Lung (tissue), 12 donors: ENCODE results near the gene PLCB2. TPM values are rescaled to one million over a fixed set of nuclear protein-coding genes. Genes with fewer than 3 reads are reported as not detected.
A peak's percentile ranks its signal among the peaks of the same experiment; 100 is the strongest.

Experiments used
- ATAC-seq: fragments of 200-7000 bp; cut with Tn5 transposase; one replicate; pipeline ENCODE4 v1.9.1; 2020; ENCODE audit warnings: moderate number of reproducible peaks; ENCODE audit not compliant: insufficient read depth, low FRiP score
- DNase-seq, 3 donors: peaks; one replicate each; pipeline ENCODE4 v3.0.0-alpha.2; 2013 to 2017
- H3K27ac ChIP-seq, 2 donors: one replicate each; pipeline ENCODE4 v1.5.1; 2013; ENCODE audit warnings: mild to moderate bottlenecking in 2 of 2, moderate library complexity in 2 of 2, control low read depth in 1 of 2, inconsistent platforms in 1 of 2, low read depth in 1 of 2, low read length in 1 of 2
- H3K27me3 ChIP-seq, 3 donors: one replicate each; pipeline ENCODE4 v1.5.1; 2013; ENCODE audit warnings: low read length in 2 of 3; ENCODE audit not compliant: control insufficient read depth in 3 of 3, insufficient read depth in 3 of 3
- H3K36me3 ChIP-seq, 4 donors: one replicate each; pipeline ENCODE4 v1.5.1; 2013; ENCODE audit warnings: low read length in 4 of 4, mild to moderate bottlenecking in 1 of 4, moderate library complexity in 1 of 4; ENCODE audit not compliant: control insufficient read depth in 4 of 4, insufficient read depth in 4 of 4
- H3K4me1 ChIP-seq, 5 donors: one replicate each; pipeline ENCODE4 v1.5.1; 2013; ENCODE audit warnings: low read length in 5 of 5, mild to moderate bottlenecking in 2 of 5, moderate library complexity in 1 of 5; ENCODE audit not compliant: control insufficient read depth in 5 of 5, insufficient read depth in 5 of 5
- H3K4me3 ChIP-seq: one replicate; pipeline ENCODE4 v1.5.1; 2013; ENCODE audit warnings: mild to moderate bottlenecking, control low read depth, moderate library complexity
- H3K9ac ChIP-seq, 2 donors: one replicate each; pipeline ENCODE4 v1.5.1; 2013; ENCODE audit warnings: low read length in 2 of 2, control low read depth in 1 of 2; ENCODE audit not compliant: insufficient read depth in 1 of 2
- H3K9me3 ChIP-seq, 4 donors: one replicate each; pipeline ENCODE4 v1.5.1; 2013; ENCODE audit warnings: low read length in 3 of 4, mild to moderate bottlenecking in 1 of 4, moderate library complexity in 1 of 4; ENCODE audit not compliant: control insufficient read depth in 4 of 4, insufficient read depth in 3 of 4
- CTCF ChIP-seq: IDR thresholded peaks from 2 replicates; pipeline ENCODE4 v1.5.1; 2012; ENCODE audit warnings: mild to moderate bottlenecking; ENCODE audit errors: control extremely low read depth, extremely low read depth
- WGBS, 2 donors: extraction: QIAGEN DNeasy Blood & Tissue Kit; methylation state at CpG; one replicate each; pipeline ENCODE4 v1.1.7; 2013; 5-methylcytosine and 5-hydroxymethylcytosine counted together
- polyA plus RNA-seq, 2 donors: library from polyadenylated mRNA; stranded (reverse); fragments of 200-250 nt; gene quantifications; one replicate each; pipeline ENCODE4 v1.2.1, GENCODE V29; 2013
- total RNA-seq, 2 donors: library from RNA; depleted of rRNA in 1 of 2; stranded (reverse); fragments of >200 nt in 1 of 2; gene quantifications; one replicate each; pipeline ENCODE4 v1.2.1, GENCODE V29; 2014 to 2021
- donor health status: control.
- donor health status: control.
- donor health status: Bipolar disorder and iron deficiency.
- donor health status: healthy.
- donor health status: DM: yes; HTN: yes; CAD: no.

PLCB2 gene
- total and polyA plus RNA-seq, 4 donors: 17.9 to 76.7 (median 51.2) TPM

GRCh38 chr15:40255033-40255432 is 52.7 kb downstream of the PLCB2 start:
- Histone ChIP-seq H3K36me3 (no peaks in the 10 kb centered on the region), H3K9me3 (no peaks in the 10 kb centered on the region), H3K4me1 (peaks cover 0 to 17% (median 0%) of the 10 kb centered on the region in 5 donors), H3K27ac (no peak overlapping the region), H3K4me3 (no peak overlapping the region), H3K9ac (no peak overlapping the region), H3K27me3 (peaks cover 0 to 23% (median 8%) of the 10 kb centered on the region in 3 donors)
- no peak for TF ChIP-seq CTCF
- ATAC-seq (no peak), DNase-seq (no peak)
- WGBS, 2 donors: 90 to 95% methylated on average over 4 of the region's 4 CpGs

- Histone ChIP-seq H3K27ac (no peak overlapping the region), H3K4me3 (no peak overlapping the region), H3K36me3 (no peaks in the 10 kb centered on the region), H3K9ac (no peak overlapping the region), H3K4me1 (peaks cover 0 to 17% (median 0%) of the 10 kb centered on the region in 5 donors), H3K27me3 (peaks cover 0 to 23% (median 8%) of the 10 kb centered on the region in 3 donors), H3K9me3 (no peaks in the 10 kb centered on the region)
- no peak for TF ChIP-seq CTCF
- no peak for DNase-seq
- no peak for ATAC-seq
- 97 to 100% methylated on average over 3 of the region's 3 CpGs for WGBS, 2 donors
These were observed 53.3 kb downstream of the PLCB2 start for GRCh38 chr15:40254452-40254851.

- H3K27me3 ChIP-seq: peaks cover 0 to 23% (median 8%) of the 10 kb centered on the region in 3 donors
- no peak for ATAC-seq
- no peaks in the 10 kb centered on the region for H3K9me3 ChIP-seq
- H3K9ac ChIP-seq: peak overlapping the region in 1 of 2 donors; percentile 32
- H3K4me3 ChIP-seq: peak overlapping the region; percentile 40
- no peak for DNase-seq
- H3K36me3 ChIP-seq: no peaks in the 10 kb centered on the region
- WGBS, 2 donors: 31 to 45% methylated on average over 22 to 28 of the region's 28 CpGs
- peaks cover 0 to 26% (median 0%) of the 10 kb centered on the region in 5 donors for H3K4me1 ChIP-seq
- H3K27ac ChIP-seq: peak overlapping the region in 1 of 2 donors; percentile 39
- TF ChIP-seq CTCF: no peak
These were observed 54.5 kb downstream of the PLCB2 start for GRCh38 chr15:40253167-40253790.
